Measurements from ENCODE around the gene LIMD2. TPM values are rescaled to one million over a fixed set of nuclear protein-coding genes. Genes with fewer than 3 reads are reported as not detected.
"Not testable (repeated sequence)": the region's sequence is repeated elsewhere in the genome, so short reads cannot be mapped to it uniquely, and the experiment has no call there.

Gene LIMD2
- total RNA-seq, 1 donor from 2014 or later, result 65.1 TPM

DNA sequence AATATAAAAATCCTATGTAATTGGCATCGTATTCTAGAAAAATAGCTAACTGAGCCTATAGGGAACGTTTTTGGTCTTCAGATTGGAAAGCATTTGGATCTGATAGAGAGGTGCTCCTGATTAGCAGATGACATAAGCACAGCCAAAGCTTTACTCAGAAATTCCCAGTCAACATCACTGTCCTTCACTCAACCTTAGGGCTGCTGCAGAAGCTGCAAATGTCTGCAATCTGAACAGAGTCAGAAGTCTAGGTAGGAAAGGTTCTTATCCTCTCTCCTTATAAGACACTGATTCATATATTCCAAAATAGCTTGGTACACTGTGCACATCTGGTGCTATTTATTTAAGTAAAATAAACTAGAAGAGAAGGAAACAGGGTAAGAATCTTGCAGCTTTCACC, 22.5 kb upstream of the LIMD2 start:
- Mint-ChIP-seq H3K36me3 (peaks cover 7% of the 10 kb centered on the region), H3K9me3 (no peaks in the 10 kb centered on the region), H3K27me3 (no peaks in the 10 kb centered on the region), H3K4me3 (no peak overlapping the region), H3K27ac (no peak overlapping the region), H3K4me1 (ENCODE audit: unreplicated experiment) (peaks cover 7% of the 10 kb centered on the region)
- no peak for DNase-seq (ENCODE audit: extremely low spot score, unreplicated experiment)
- TF ChIP-seq, protein P1, sequence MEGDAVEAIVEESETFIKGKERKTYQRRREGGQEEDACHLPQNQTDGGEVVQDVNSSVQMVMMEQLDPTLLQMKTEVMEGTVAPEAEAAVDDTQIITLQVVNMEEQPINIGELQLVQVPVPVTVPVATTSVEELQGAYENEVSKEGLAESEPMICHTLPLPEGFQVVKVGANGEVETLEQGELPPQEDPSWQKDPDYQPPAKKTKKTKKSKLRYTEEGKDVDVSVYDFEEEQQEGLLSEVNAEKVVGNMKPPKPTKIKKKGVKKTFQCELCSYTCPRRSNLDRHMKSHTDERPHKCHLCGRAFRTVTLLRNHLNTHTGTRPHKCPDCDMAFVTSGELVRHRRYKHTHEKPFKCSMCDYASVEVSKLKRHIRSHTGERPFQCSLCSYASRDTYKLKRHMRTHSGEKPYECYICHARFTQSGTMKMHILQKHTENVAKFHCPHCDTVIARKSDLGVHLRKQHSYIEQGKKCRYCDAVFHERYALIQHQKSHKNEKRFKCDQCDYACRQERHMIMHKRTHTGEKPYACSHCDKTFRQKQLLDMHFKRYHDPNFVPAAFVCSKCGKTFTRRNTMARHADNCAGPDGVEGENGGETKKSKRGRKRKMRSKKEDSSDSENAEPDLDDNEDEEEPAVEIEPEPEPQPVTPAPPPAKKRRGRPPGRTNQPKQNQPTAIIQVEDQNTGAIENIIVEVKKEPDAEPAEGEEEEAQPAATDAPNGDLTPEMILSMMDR (conservative IDR thresholded peaks at IDR 0.05), result no peak

DNA sequence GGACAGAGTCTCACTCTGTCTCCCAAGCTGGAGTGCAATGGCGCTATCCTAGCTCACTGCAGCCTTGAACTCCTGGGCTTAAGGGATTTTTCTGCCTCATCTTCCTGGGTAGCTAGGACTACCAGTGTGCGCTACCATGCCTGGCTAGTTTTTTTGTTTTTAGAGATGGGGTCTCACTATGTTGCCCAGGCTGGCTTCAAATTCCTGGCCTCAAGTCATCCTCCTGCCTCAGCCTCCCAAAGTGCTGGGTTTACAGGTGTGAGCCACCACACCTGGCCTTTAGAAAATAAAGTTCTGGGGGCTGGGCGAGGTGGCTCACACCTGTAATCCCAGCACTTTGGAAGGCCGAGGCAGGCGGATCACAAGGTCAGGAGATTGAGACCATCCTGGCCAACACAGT, 20.3 kb upstream of the LIMD2 start:
- peaks cover 10% of the 10 kb centered on the region for H3K4me1 Mint-ChIP-seq (ENCODE audit: unreplicated experiment)
- H3K9me3 Mint-ChIP-seq; H3K27ac Mint-ChIP-seq; H3K27me3 Mint-ChIP-seq; H3K36me3 Mint-ChIP-seq; H3K4me3 Mint-ChIP-seq; DNase-seq (ENCODE audit: extremely low spot score, unreplicated experiment): not testable (repeated sequence)

DNA sequence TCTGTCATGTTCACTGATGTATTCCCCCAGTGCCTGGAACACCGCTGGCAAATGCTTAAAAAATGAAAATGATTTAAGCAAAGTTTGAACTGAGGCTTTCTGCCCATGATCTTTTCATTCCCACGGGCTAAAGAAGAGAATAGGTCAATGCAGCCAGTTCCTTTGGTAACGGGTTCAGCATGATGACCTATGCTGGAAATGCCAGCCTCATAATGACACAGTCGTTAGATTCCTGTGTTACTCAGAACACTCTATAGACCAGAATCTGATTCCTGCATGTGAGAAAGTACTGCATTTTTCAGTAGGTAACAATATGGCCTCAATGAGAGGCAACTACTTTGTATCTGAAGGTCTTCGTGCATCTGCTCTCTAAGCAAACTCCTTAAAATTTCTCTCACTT, 19.1 kb upstream of the LIMD2 start:
- no peak for DNase-seq (ENCODE audit: extremely low spot score, unreplicated experiment)
- peaks cover 10% of the 10 kb centered on the region for H3K4me1 Mint-ChIP-seq (ENCODE audit: unreplicated experiment)
- no peak overlapping the region for H3K27ac Mint-ChIP-seq
- H3K27me3 Mint-ChIP-seq, result no peaks in the 10 kb centered on the region
- TF ChIP-seq, protein P1 (conservative IDR thresholded peaks at IDR 0.05), result no peak
- no peaks in the 10 kb centered on the region for H3K36me3 Mint-ChIP-seq
- H3K9me3 Mint-ChIP-seq, result no peaks in the 10 kb centered on the region
- no peak overlapping the region for H3K4me3 Mint-ChIP-seq

DNA sequence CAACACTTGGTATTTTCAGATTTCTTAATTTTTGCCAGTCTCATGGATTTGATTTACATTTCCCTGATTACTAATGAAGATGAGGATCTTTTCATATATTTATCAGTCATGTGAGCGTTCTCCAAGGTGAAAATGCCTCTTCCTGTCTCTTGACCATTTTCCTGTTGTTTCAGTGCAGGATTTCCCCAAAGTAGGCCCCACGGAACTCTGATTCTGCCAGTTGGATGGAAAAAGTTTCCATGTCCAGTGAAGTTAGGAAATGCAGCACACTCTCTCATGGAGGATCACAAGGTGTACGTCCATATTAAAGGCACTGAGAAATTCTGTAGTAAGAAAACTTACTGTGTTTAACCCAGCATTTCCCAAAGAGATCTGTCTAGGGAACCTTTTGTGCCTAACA, 16.5 kb upstream of the LIMD2 start:
- Mint-ChIP-seq H3K9me3 (no peaks in the 10 kb centered on the region), H3K27me3 (no peaks in the 10 kb centered on the region), H3K4me3 (no peak overlapping the region), H3K4me1 (ENCODE audit: unreplicated experiment) (peaks cover 4% of the 10 kb centered on the region), H3K36me3 (no peaks in the 10 kb centered on the region), H3K27ac (no peak overlapping the region)
- no peak for DNase-seq (ENCODE audit: extremely low spot score, unreplicated experiment)
- TF ChIP-seq, protein P1 (conservative IDR thresholded peaks at IDR 0.05), result no peak

DNA sequence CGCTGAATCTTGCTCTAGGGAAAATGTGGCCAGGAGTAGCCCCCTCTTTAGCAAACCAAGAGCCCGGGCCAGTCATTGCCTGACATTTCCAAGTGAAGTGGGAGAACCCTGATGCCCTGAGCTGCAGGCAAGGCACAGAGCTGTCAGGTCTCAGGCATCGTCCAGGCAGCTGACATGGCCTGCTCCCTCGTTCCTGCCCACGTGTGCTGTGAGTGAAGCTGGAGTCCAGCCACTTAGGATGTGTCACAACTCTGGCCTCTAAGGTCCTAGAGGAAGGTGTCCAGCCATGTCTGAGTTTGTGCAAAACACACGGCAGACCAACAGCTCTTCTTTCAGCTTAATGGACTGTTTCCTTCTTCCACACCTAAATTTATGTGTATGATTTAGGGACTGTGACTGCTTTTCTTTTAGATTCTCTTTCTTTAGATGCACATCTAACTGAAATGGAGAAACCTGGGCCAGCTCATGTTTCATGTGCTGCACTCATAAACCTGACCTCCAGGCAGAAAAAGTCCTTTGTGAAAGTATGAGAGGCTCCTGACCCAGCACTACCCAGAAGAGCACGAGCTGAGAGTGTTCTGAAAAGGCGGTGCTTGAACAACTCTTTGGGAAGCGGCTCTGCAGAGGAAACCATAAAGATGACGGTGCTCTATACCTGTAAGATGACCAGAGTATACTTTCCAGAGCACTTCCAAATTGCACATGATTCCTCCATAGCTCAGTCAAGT, 14.8 kb upstream of the LIMD2 start:
- TF ChIP-seq, protein P1 (conservative IDR thresholded peaks at IDR 0.05), result no peak
- DNase-seq (ENCODE audit: extremely low spot score, unreplicated experiment), result no peak
- Mint-ChIP-seq H3K27me3 (no peaks in the 10 kb centered on the region), H3K36me3 (no peaks in the 10 kb centered on the region), H3K9me3 (no peaks in the 10 kb centered on the region), H3K4me1 (ENCODE audit: unreplicated experiment) (peaks cover 4% of the 10 kb centered on the region), H3K27ac (no peak overlapping the region), H3K4me3 (no peak overlapping the region)

DNA sequence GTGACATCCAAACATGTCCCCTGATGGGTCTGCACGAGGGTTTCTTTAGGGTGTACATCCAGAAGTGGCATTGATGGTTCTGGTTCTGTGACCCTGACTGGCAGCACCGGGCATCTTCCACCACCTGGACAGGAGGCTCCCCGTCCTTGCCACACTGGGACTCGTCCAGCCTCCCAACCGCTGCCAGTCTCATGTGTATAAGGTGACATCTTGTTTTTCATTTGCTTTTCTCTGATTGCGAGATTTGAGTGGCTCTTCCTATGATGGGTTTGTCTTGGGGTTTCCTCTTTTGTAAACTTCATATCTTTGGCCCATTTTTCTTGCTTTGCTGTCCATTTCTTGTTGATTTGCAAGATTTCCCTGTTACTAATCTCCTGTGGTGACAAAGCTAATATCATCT, 9.2 kb upstream of the LIMD2 start:
- H3K4me3 Mint-ChIP-seq, result no peak overlapping the region
- TF ChIP-seq, protein P1 (conservative IDR thresholded peaks at IDR 0.05), result no peak
- peaks cover 8% of the 10 kb centered on the region for H3K36me3 Mint-ChIP-seq
- H3K27me3 Mint-ChIP-seq, result no peaks in the 10 kb centered on the region
- no peak for DNase-seq (ENCODE audit: extremely low spot score, unreplicated experiment)
- H3K9me3 Mint-ChIP-seq, result no peaks in the 10 kb centered on the region
- no peak overlapping the region for H3K27ac Mint-ChIP-seq
- H3K4me1 Mint-ChIP-seq (ENCODE audit: unreplicated experiment), result peaks cover 4% of the 10 kb centered on the region

All from type B pancreatic cell (in vitro differentiated cells).